LHCN-M2 (cell line): ENCODE measurements around the gene CUL7. TPM values are rescaled to one million over a fixed set of nuclear protein-coding genes. Genes with fewer than 3 reads are reported as not detected.
A peak's percentile ranks its signal among the peaks of the same experiment; 100 is the strongest.
"Not testable (repeated sequence)": the region's sequence is repeated elsewhere in the genome, so short reads cannot be mapped to it uniquely, and the experiment has no call there.

Experiments
- DNase-seq: peaks from one replicate; pipeline ENCODE4 v3.0.0-alpha.2; 2012; ENCODE audit warnings: low read depth
- total RNA-seq: library from RNA; depleted of rRNA; stranded (reverse); fragments of >200 nt; gene quantifications from 2 replicates; pipeline ENCODE4 v1.2.3, GENCODE V29; 2014; rRNA removed

CUL7 gene
- total RNA-seq, 1 experiment from 2014 or later: 42.4 TPM

DNA sequence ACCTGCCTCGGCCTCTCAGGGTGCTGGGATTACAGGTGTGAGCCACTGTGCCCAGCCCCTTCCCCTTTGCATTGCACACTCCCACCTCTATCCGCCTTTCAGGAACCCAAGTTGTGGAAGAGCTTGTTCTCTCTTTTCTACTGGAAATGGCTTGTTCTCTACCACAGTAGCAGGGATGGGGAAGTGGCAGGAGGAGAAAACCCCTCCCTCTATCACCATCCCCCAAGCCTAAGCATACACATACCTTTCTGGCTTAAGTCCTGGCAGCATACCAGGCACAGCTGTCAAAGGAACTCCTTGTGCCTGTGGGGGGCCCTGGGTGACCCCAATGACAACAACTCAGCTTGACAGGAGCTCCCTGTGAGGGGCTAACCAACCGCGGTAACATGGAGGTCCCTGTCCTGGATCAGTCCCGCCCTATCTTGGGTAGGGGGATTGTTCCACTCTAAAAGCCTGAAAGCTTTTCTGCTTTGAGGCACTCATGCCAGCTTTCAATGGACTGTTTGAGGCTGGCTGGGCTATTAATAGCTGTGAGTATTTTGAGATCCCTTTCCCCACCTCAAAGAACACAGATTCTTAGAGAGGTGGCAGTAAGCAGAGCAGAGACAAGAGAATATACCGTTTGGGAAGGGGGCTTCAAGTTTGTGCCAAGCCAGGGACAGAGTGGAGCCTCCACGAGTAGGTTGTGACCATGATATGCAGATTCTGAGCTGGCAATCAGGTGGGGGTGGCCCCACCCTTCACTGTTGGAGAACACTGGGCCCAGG, 37.3 kb downstream of the CUL7 start:
- no peak for DNase-seq

DNA sequence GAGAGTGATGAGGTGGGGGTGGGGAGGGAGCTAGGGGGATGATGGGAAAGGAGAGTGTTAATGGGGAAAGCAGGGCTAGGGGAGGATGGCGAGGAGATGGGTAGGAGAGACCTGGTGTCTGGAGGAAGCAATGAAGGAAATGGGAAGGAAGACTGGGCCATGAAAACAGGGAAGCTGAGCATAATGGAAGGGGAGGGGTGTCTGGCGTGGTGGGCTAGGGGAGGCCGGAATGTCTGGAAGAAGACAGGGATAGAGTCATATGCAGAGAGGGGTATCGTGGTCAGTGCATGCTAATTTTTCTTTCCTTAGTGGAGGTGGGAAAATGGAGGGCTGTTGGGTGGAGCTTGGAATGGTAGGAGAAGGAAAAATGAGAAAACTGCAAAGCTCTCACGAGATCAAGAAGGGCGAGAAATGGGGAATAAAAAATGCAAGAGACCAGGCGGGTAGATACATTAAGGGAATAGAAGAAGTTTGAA, 39.2 kb downstream of the CUL7 start:
- peak; percentile 26 for DNase-seq

DNA sequence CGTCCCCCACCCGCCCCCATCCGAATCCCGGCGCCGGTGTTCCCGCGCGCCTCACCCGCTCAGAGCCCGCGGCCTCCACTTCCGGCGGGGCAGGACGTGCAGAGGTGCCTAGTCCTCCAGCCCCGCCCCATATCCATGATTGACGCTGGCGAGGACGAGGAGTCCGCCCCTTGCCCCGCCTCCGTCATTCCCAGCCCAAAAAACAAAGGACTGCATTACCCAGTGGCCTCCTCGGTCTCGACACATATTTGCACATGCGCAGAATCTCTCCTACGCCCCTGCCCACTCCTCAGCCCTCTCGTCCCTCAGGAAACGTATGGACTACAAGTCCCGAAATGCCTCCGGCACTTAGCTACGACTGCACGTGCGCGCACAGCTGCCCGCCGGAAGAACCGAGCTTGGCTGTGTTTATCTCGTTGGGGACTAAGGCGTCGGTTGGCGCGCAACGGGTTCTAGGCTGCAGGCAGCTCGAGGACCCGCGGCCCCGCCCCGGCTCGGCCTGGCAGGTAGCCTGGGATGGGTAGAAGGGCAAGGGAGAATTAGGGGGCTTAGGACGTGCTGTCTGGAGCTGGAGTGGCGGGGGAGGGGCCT, 39.7 kb downstream of the CUL7 start, which contains the start of the genes KLHDC3 and MEA1:
KLHDC3 (plus strand) TSS at position 407 of the 591 bp plus-strand sequence. CDS start 2,944 bp downstream, outside the sequence.
MEA1 (minus strand) TSS at position 104 of the 591 bp plus-strand sequence. CDS start 133 bp downstream, outside the sequence.
- peak; percentile 100 for DNase-seq

DNA sequence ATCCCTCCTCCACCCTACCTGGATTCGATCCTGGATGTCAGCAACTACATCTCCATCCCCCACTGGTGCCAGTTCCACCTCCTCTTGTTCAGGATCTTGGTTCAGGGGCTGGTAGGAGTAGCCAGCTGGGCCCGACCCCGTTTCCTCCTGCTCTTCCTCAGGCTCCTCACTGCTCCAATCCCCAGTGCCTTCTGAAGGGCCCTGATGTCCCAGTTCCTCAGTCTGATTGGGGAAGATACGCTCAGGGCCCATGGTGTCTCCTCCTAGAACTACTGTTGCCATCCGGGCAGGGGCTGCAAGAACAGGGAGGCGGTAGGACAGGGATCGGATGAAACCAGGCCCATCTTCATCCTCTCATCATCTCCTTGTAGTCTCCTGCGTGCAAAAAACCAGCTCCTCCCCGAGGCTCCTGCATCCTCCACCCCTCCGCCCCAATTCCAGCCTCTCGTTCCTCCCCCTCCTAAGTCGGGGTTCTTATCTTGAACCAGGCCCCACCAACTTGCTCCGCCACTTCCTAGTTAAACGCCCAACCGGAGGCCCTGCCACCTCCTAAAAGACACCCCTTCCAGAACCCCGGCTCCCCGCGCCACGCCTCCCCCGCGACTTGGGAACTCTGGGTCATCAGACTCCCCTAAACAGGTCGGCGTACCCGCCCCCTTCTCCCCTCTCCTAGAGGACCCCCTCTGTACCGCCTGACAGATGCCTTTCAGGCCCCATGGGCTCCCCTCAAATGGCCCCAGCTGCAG, 40.4 kb downstream of the CUL7 start:
- DNase-seq: no peak

DNA sequence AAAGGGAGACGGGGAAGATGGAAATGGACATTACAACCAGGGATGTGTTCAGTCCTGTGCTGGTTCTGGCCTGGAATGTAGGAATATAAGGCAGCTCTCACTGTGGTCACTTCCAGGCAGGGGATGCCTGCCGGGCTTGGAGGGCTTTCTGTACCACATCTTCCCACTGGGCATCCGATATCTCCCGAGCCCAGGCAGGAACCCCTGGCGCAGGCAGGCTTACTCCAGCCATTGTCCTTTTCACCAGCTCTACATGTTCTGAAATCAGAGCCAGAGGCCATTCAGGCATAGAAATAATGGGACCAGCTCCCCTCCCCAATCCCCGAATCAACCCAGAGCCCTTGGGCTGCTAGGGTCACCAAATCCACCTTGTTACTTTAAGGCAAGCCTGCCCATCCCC, 41.3 kb downstream of the CUL7 start:
- DNase-seq: no peak

DNA sequence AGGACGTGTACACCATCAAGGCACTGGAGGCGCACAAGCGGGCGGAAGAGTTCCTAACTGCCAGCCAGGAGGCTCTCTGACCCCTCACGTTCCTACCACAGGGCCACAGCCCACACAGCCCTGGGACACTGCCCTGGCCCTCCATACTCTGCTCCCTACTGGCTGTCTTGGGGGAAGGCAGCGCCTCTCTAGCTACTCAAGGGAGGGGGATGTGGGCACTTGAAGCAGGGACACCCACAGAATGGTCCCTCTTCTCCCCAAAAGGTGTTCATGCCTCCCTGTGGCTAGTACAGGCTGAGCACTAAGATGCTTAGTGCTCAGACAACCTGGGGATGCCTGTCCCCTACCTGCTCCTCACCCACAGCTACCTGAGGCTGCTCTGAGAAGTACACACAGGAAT, 42.4 kb downstream of the CUL7 start:
- no peak for DNase-seq

DNA sequence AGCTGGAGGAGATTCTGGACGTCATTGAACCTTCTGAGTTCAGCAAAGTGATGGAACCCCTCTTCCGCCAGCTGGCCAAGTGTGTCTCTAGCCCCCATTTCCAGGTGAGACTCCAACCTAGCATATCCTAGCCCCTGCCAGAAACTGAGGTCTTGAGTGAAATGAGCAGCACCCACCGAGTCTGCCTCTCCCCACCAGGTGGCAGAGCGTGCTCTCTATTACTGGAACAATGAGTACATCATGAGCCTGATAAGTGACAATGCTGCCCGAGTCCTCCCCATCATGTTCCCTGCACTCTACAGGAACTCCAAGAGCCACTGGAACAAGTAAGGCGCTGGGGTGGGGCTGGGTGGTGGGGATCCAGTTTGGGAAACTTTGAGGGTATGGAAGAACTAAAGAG, 44.5 kb downstream of the CUL7 start:
- no peak for DNase-seq

DNA sequence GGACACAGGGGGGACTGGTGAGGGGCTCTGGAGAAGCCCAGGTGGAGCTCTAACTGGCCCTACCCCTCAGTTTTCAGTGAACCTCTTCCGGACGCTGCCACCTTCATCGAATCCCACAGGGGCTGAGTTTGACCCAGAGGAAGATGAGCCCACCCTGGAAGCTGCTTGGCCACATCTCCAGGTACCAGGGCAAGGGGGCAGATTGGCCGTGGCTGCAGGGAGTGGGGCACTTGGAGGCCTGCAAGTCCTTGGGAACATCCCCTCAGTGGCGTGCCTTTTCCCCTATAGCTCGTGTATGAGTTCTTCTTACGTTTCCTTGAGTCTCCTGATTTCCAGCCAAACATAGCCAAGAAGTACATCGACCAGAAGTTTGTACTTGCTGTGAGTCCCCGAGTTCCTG, 46.5 kb downstream of the CUL7 start:
- DNase-seq: no peak

DNA sequence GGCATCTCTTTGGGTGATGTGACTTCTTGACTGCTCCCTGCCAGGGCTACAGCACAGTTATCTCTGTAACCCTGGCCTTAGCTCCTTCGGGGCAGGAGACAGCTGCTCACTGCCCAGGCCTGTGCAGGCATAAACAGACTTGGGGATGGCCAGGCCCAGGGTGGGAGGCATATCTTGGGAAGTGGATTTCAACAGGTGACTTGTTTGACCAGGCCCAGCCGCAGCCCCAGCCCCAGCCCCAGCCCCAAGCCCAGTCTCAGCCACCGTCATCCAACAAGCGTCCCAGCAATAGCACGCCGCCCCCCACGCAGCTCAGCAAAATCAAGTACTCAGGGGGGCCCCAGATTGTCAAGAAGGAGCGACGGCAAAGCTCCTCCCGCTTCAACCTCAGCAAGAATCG, 47.4 kb downstream of the CUL7 start:
- no peak for DNase-seq

DNA sequence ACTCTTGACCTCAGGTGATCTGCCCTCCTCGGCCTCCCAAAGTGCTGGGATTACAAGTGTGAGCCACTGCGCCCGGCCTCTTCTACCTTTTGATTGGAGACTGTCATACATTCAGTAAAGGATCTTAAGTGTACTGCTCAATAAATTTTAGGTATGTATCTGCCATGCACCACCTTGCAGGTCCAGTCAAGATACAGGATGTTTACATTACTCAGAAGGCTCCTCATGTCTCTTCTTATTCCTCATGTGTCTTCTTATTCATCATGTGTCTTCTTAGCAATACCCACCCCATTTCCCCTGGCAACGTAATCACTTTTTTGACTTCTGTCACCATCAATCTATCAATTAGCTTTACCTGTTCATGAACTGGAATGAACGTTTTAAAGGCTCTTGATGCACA, 47.8 kb downstream of the CUL7 start:
- no peak for DNase-seq

DNA sequence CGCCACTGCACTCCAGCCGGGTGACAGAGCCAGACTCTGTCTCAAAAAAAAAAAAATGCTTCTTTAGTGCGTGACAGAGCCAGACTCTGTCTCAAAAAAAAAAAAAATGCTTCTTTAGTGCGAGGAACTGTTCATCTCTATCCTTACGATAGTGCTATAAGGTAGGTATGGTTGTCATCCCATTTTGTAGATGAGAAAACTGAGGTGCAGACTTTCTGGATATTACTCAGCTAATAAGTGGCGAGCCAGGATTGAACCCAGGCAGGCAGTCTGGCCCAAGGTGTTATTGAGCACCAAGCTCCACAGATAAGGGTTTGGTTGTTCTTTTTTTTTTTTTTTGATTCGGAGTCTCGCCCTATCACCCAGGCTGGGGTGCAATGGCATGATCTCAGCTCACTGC, 51.8 kb downstream of the CUL7 start:
- no peak for DNase-seq

DNA sequence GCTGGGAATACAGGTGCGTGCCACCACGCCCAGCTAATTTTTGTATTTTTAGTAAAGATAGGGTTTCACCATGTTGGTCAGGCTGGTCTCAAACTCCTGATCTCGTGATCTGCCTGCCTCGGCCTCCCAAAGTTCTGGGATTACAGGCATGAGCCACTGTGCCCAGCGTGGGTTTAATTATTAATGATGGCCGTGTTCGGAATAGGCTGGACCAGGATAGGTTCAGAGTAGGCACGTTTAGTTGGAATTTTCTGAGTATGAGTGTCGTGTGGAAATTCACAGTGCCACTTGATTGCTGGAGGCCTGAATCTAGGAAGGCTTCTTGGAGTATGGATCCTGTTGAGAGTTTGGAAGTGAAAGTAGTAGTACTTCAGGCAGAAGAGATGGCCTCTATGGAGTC, 55.4 kb downstream of the CUL7 start:
- DNase-seq: not testable (repeated sequence)

DNA sequence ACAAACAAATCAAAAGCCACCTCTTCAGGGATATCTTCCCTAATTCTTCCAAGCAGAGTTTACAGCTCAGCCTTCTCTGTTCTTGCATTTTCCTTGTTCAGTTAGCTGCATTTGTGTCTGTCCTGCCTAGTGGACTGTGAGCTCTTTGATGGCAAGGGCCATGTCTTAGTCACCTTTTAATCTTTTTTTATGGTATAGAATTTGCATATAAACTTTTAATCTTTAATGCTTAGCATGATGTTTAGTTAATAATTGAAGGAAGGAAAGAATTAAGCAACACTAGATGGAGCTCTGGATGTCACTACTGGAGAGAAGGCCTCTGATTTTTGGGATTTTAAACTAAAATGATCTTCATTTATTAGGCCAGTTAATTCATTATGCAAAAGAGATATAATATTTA, 57.1 kb downstream of the CUL7 start:
- DNase-seq: no peak

DNA sequence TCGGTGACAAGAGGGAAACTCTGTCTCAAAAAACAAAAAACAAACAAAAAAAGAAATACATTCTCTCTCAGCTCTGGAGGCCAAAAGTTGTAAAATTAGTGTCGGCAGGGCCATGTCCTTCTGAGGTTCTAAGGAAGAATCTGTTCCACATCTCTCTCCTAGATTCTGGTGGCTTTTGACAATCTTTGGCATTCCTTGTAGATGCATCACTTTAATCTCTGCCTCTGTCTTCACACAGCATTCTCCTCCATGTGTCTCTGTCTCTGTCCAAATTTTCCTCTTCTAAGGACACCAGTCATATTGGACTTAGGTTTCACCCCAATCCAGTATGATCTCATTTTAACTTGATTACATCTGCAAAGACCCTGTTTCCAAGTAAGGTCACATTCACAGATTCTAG, 60.2 kb downstream of the CUL7 start:
- DNase-seq: no peak

DNA sequence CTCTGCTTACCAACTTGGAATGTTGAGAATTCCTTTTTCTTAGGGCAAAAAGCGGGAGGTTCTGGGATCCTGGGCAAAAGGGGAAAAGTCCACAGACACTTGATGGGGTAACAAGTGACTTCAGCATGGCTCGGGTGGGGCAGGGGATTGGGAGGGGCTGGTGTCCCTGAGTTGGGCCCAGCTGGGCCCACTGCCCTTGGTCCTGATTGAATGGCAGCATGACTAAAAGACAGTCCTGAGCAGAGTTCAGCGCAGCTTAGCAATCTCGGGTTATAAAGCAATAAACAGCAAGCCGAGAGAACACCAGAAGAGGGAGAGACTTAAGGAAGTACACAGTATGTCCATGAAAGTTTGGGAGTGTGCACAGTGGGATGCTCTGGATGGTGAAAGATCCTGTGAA, 63.7 kb downstream of the CUL7 start:
- no peak for DNase-seq

DNA sequence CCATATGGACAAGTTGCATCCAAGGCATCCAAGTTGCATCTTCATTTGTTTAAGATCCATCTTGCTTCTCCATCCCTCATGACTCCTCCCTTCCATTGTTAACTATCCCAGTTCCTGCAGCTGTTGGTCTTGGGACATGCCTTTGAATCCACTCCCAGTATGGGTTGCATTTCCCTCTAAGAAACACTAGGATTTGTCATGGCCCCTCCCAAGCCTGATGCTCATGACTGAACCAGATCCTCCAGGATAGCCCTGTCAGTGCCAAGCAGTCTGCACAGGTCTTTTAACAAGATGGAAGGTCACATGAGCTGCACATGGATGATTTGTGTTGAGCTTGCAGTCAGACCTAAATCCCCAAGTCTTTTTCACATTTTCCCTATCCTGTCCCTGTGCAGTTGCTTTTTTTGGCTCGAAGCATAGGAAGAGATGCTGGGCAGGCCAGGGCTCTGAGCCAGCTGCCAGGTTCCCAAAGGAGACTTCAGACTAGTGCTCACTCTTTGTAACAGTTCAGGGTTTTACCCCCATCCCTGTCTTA, 65.1 kb downstream of the CUL7 start:
- peak; percentile 91 for DNase-seq

Other genes starting within 250 kb of the CUL7 start
- 126 and 152 TPM in 2 replicates for gene RPL7L1, start 174.2 kb downstream of the CUL7 start, total RNA-seq
- gene PTCRA, start 137.8 kb downstream of the CUL7 start, total RNA-seq: not detected in 2 replicates
- 40.1 and 45.9 TPM in 2 replicates for gene CNPY3, start 124.4 kb downstream of the CUL7 start, total RNA-seq
- gene GNMT, start 93.1 kb downstream of the CUL7 start, total RNA-seq: not detected in 2 replicates
- 20.8 and 22.3 TPM in 2 replicates for gene PEX6, start 74.7 kb downstream of the CUL7 start, total RNA-seq
- gene PPP2R5D, start 69.3 kb downstream of the CUL7 start, total RNA-seq: 61.3 and 61.7 TPM in 2 replicates
- gene MEA1, start 39.9 kb downstream of the CUL7 start, total RNA-seq: 116 and 119 TPM in 2 replicates
- 47.1 and 50.4 TPM in 2 replicates for gene KLHDC3, start 39.6 kb downstream of the CUL7 start, total RNA-seq
- gene RRP36, start 32.2 kb downstream of the CUL7 start, total RNA-seq: 128 and 133 TPM in 2 replicates
- 11.5 and 19.4 TPM in 2 replicates for gene MRPL2, start 5.6 kb upstream of the CUL7 start, total RNA-seq
- gene KLC4, start 5.8 kb upstream of the CUL7 start, total RNA-seq: 10.6 and 11.2 TPM in 2 replicates
- gene PTK7, start 22.5 kb upstream of the CUL7 start, total RNA-seq: 52.3 and 52.8 TPM in 2 replicates
- 29.5 and 36.5 TPM in 2 replicates for gene SRF, start 117.4 kb upstream of the CUL7 start, total RNA-seq
- gene CUL9, start 128.3 kb upstream of the CUL7 start, total RNA-seq: 25.7 and 26.8 TPM in 2 replicates
- gene DNPH1, start 175.6 kb upstream of the CUL7 start, total RNA-seq: 102 and 103 TPM in 2 replicates
- under 0.01 and 0.06 TPM in 2 replicates for gene TTBK1, start 189.6 kb upstream of the CUL7 start, total RNA-seq
- not detected in 2 replicates for gene SLC22A7, start 244.4 kb upstream of the CUL7 start, total RNA-seq